K562 (cell line): Measurements from ENCODE around the gene ANTXRL.
"Not testable (repeated sequence)": the region's sequence is repeated elsewhere in the genome, so short reads cannot be mapped to it uniquely, and the experiment has no call there.

ENCODE experiments used
- NONO ChIP-seq, 2 experiments: fragments of 200-400 bp in 1 of 2; fragments of 450-650 bp in 1 of 2; formaldehyde crosslinking in 1 of 2; IDR thresholded peaks; 2 replicates each; pipeline ENCODE4 v1.6.1; 2017; ENCODE audit warnings: low read depth in 2 of 2, mild to moderate bottlenecking in 2 of 2, moderate library complexity in 2 of 2, low read length in 1 of 2
- ZKSCAN3 ChIP-seq: fragments of 250-450 bp; sonication (Bioruptor Pico); IDR thresholded peaks from 2 replicates; pipeline ENCODE4 v1.4.0; 2020
- ZNF707 ChIP-seq: fragments of 250-450 bp; sonication (Bioruptor Pico); conservative IDR thresholded peaks from 2 replicates; pipeline ENCODE4 v1.8.0; 2022; ENCODE audit warnings: inconsistent platforms, mild to moderate bottlenecking, moderate library complexity
- TF ChIP-seq, protein P1 (sequence below), 3 experiments: IDR thresholded peaks in 2 of 3; conservative IDR thresholded peaks in 1 of 3; 2 replicates each; pipeline ENCODE4 v1.5.1; 2011 to 2012; ENCODE audit warnings: low read length in 3 of 3, mild to moderate bottlenecking in 3 of 3, control low read depth in 2 of 3, improper control_type of control experiment in 1 of 3, inconsistent platforms in 1 of 3, low read depth in 1 of 3, mixed read lengths in 1 of 3, moderate library complexity in 1 of 3; ENCODE audit not compliant: insufficient read depth in 2 of 3
- TF ChIP-seq, protein P2 (sequence below): sonication (generic); formaldehyde crosslinking; IDR thresholded peaks from 2 replicates; pipeline ENCODE4 v1.8.0; 2022; ENCODE audit warnings: mild to moderate bottlenecking, low read depth, missing genetic modification reagents
- TF ChIP-seq, protein P3 (sequence below), 3 experiments: fragments of 200-800 bp in 1 of 3; fragments of 250-450 bp in 1 of 3; fragments of 450-650 bp in 1 of 3; sonication (Bioruptor Pico) in 1 of 3; sonication (Bioruptor generic) in 1 of 3; formaldehyde crosslinking in 1 of 3; IDR thresholded peaks; 2 replicates each; pipeline versions ENCODE4 v1.6.1 to v1.8.0; 2016 to 2022; ENCODE audit warnings: mild to moderate bottlenecking in 2 of 3, missing genetic modification characterization in 2 of 3, missing compliant biosample characterization in 1 of 3, moderate library complexity in 1 of 3
- TF ChIP-seq, protein P4 (sequence below), 2 experiments: IDR thresholded peaks; 2 replicates each; pipeline ENCODE4 v1.6.1; 2011; ENCODE audit warnings: borderline replicate concordance in 1 of 2, control low read depth in 1 of 2, low read depth in 1 of 2, low read length in 1 of 2, mild to moderate bottlenecking in 1 of 2, mixed read lengths in 1 of 2, moderate library complexity in 1 of 2; ENCODE audit not compliant: insufficient read depth in 1 of 2, insufficient read length in 1 of 2, poor library complexity in 1 of 2, severe bottlenecking in 1 of 2; ENCODE audit errors: extremely low read depth in 1 of 2

DNA sequence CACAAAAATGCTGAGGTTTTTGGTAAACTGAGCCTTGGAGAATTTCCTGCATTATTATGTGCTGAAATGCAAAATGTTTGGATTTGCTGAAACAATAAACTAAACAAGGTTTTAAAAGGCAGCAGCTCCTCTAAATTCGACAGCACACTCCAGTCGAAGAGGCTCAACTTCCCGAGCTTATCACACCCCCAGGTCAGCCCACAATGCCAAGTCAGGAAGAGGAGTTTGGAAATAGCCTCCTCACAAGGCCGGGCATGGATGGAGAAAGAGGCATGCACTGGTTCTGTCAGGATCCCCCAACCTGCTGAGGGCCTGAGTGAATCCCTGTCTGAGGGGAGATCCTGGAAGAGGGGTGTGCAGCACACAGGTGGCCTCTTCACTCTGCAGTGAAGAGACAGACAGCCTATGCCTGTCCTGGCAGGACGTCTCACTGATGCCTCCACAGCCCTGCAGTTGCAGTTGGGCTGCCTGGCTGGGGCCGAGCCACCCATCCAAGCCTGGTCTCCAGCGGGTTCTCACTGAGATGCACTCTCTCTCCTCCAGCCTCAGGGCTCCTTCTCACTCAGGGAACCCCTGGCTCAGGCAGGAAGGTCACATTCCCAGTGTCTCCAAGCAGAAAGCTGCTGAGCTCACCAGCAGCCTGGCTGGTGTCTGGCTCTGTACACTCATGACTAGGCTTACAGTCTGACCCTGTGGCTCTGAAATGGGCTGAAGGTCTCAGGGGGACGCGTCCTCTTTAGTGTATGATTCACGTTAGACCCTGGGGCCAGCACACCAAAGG lies 40.2 kb upstream of the ANTXRL start:
- TF ChIP-seq, protein P1, sequence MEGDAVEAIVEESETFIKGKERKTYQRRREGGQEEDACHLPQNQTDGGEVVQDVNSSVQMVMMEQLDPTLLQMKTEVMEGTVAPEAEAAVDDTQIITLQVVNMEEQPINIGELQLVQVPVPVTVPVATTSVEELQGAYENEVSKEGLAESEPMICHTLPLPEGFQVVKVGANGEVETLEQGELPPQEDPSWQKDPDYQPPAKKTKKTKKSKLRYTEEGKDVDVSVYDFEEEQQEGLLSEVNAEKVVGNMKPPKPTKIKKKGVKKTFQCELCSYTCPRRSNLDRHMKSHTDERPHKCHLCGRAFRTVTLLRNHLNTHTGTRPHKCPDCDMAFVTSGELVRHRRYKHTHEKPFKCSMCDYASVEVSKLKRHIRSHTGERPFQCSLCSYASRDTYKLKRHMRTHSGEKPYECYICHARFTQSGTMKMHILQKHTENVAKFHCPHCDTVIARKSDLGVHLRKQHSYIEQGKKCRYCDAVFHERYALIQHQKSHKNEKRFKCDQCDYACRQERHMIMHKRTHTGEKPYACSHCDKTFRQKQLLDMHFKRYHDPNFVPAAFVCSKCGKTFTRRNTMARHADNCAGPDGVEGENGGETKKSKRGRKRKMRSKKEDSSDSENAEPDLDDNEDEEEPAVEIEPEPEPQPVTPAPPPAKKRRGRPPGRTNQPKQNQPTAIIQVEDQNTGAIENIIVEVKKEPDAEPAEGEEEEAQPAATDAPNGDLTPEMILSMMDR (IDR thresholded peaks at IDR 0.05 in 2 of 3, conservative IDR thresholded peaks at IDR 0.05 in 1 of 3; ENCODE audit: insufficient read depth in 2 of 3, low read depth in 1 of 3, low read length in 3 of 3) = not testable (repeated sequence)
- not testable (repeated sequence) for TF ChIP-seq ZNF707 (CRISPR knock-in tag); ZKSCAN3 (CRISPR knock-in tag); NONO (IDR thresholded peaks at IDR 0.05; ENCODE audit: low read depth in 2 of 2, low read length in 1 of 2)
- TF ChIP-seq, protein P2, sequence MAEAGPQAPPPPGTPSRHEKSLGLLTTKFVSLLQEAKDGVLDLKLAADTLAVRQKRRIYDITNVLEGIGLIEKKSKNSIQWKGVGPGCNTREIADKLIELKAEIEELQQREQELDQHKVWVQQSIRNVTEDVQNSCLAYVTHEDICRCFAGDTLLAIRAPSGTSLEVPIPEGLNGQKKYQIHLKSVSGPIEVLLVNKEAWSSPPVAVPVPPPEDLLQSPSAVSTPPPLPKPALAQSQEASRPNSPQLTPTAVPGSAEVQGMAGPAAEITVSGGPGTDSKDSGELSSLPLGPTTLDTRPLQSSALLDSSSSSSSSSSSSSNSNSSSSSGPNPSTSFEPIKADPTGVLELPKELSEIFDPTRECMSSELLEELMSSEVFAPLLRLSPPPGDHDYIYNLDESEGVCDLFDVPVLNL (CRISPR knock-in tag) = not testable (repeated sequence)
- TF ChIP-seq, protein P3, sequence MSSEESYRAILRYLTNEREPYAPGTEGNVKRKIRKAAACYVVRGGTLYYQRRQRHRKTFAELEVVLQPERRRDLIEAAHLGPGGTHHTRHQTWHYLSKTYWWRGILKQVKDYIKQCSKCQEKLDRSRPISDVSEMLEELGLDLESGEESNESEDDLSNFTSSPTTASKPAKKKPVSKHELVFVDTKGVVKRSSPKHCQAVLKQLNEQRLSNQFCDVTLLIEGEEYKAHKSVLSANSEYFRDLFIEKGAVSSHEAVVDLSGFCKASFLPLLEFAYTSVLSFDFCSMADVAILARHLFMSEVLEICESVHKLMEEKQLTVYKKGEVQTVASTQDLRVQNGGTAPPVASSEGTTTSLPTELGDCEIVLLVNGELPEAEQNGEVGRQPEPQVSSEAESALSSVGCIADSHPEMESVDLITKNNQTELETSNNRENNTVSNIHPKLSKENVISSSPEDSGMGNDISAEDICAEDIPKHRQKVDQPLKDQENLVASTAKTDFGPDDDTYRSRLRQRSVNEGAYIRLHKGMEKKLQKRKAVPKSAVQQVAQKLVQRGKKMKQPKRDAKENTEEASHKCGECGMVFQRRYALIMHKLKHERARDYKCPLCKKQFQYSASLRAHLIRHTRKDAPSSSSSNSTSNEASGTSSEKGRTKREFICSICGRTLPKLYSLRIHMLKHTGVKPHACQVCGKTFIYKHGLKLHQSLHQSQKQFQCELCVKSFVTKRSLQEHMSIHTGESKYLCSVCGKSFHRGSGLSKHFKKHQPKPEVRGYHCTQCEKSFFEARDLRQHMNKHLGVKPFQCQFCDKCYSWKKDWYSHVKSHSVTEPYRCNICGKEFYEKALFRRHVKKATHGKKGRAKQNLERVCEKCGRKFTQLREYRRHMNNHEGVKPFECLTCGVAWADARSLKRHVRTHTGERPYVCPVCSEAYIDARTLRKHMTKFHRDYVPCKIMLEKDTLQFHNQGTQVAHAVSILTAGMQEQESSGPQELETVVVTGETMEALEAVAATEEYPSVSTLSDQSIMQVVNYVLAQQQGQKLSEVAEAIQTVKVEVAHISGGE (CRISPR knock-in tag; IDR thresholded peaks at IDR 0.05) = not testable (repeated sequence)
- TF ChIP-seq, protein P4, sequence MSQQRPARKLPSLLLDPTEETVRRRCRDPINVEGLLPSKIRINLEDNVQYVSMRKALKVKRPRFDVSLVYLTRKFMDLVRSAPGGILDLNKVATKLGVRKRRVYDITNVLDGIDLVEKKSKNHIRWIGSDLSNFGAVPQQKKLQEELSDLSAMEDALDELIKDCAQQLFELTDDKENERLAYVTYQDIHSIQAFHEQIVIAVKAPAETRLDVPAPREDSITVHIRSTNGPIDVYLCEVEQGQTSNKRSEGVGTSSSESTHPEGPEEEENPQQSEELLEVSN (IDR thresholded peaks at IDR 0.05; ENCODE audit: borderline replicate concordance in 1 of 2, extremely low read depth in 1 of 2, insufficient read depth in 1 of 2, insufficient read length in 1 of 2, low read depth in 1 of 2, low read length in 1 of 2, poor library complexity in 1 of 2, severe bottlenecking in 1 of 2) = not testable (repeated sequence)
